ENCODE data around the gene ISOC1. TPM values are rescaled to one million over a fixed set of nuclear protein-coding genes. Genes with fewer than 3 reads are reported as not detected.

ISOC1 gene
- polyA plus RNA-seq, 3 donors = 37.4 to 44.1 (median 43.9) TPM

GRCh38 chr5:129078660-129079059 lies 15.9 kb upstream of the ISOC1 start:
- DNase-seq (ENCODE audit: extremely low read depth in 1 of 11, low read depth in 9 of 11, low spot score in 4 of 11) = no peak

GRCh38 chr5:129079496-129079895 lies 15.1 kb upstream of the ISOC1 start:
- DNase-seq (ENCODE audit: extremely low read depth in 1 of 11, low read depth in 9 of 11, low spot score in 4 of 11) = no peak

GRCh38 chr5:129080766-129081165 lies 13.8 kb upstream of the ISOC1 start:
- DNase-seq (ENCODE audit: extremely low read depth in 1 of 11, low read depth in 9 of 11, low spot score in 4 of 11) = no peak

- no peak for DNase-seq (ENCODE audit: extremely low read depth in 1 of 11, low read depth in 9 of 11, low spot score in 4 of 11)
These were observed 12.1 kb upstream of the ISOC1 start for GRCh38 chr5:129082225-129083136.

GRCh38 chr5:129094924-129095899 lies 663 bp downstream of the ISOC1 start:
- peak in 10 of 11 donors; percentile 17 to 66 (median 46) for DNase-seq (ENCODE audit: extremely low read depth in 1 of 11, low read depth in 9 of 11, low spot score in 4 of 11)

- no peak for DNase-seq (ENCODE audit: extremely low read depth in 1 of 11, low read depth in 9 of 11, low spot score in 4 of 11)
These were observed 1.9 kb downstream of the ISOC1 start for GRCh38 chr5:129096382-129096991.

- DNase-seq (ENCODE audit: extremely low read depth in 1 of 11, low read depth in 9 of 11, low spot score in 4 of 11) = no peak
These were observed 3.1 kb downstream of the ISOC1 start for GRCh38 chr5:129097498-129098296.

- DNase-seq (ENCODE audit: extremely low read depth in 1 of 11, low read depth in 9 of 11, low spot score in 4 of 11) = no peak
These were observed 4.1 kb downstream of the ISOC1 start for GRCh38 chr5:129098488-129099183.

GRCh38 chr5:129099184-129099569 lies 4.6 kb downstream of the ISOC1 start:
- DNase-seq (ENCODE audit: extremely low read depth in 1 of 11, low read depth in 9 of 11, low spot score in 4 of 11) = no peak

GRCh38 chr5:129101794-129102193 lies 7.2 kb downstream of the ISOC1 start:
- DNase-seq (ENCODE audit: extremely low read depth in 1 of 11, low read depth in 9 of 11, low spot score in 4 of 11) = no peak

GRCh38 chr5:129103397-129103796 lies 8.8 kb downstream of the ISOC1 start:
- no peak for DNase-seq (ENCODE audit: extremely low read depth in 1 of 11, low read depth in 9 of 11, low spot score in 4 of 11)

- DNase-seq (ENCODE audit: extremely low read depth in 1 of 11, low read depth in 9 of 11, low spot score in 4 of 11) = no peak
These were observed 10.4 kb downstream of the ISOC1 start for GRCh38 chr5:129104915-129105455.

- DNase-seq (ENCODE audit: extremely low read depth in 1 of 11, low read depth in 9 of 11, low spot score in 4 of 11) = no peak
These were observed 13.1 kb downstream of the ISOC1 start for GRCh38 chr5:129107637-129108036.

GRCh38 chr5:129110742-129111141 lies 16.2 kb downstream of the ISOC1 start:
- DNase-seq (ENCODE audit: extremely low read depth in 1 of 11, low read depth in 9 of 11, low spot score in 4 of 11) = no peak

- no peak for DNase-seq (ENCODE audit: extremely low read depth in 1 of 11, low read depth in 9 of 11, low spot score in 4 of 11)
These were observed 16.8 kb downstream of the ISOC1 start for GRCh38 chr5:129111351-129111750.

GRCh38 chr5:129112295-129112694 lies 17.7 kb downstream of the ISOC1 start:
- no peak for DNase-seq (ENCODE audit: extremely low read depth in 1 of 11, low read depth in 9 of 11, low spot score in 4 of 11)

- DNase-seq (ENCODE audit: extremely low read depth in 1 of 11, low read depth in 9 of 11, low spot score in 4 of 11) = no peak
These were observed 19.3 kb downstream of the ISOC1 start for GRCh38 chr5:129113867-129114266.

All from renal cortex interstitium (tissue), 11 donors.